A549 treated with RU486 at 1 μM for 4 hours (cell line): ENCODE results near the gene CD6. TPM values are rescaled to one million over a fixed set of nuclear protein-coding genes. Genes with fewer than 3 reads are reported as not detected.

Experiments used
- total RNA-seq: library from RNA; stranded (reverse); fragments of 200-300 nt; extraction: Qiagen RNA extraction; gene quantifications from 5 replicates; pipeline ENCODE4 v1.2.3, GENCODE V29; 2022; ENCODE audit warnings: low read depth

CD6 gene, protein sequence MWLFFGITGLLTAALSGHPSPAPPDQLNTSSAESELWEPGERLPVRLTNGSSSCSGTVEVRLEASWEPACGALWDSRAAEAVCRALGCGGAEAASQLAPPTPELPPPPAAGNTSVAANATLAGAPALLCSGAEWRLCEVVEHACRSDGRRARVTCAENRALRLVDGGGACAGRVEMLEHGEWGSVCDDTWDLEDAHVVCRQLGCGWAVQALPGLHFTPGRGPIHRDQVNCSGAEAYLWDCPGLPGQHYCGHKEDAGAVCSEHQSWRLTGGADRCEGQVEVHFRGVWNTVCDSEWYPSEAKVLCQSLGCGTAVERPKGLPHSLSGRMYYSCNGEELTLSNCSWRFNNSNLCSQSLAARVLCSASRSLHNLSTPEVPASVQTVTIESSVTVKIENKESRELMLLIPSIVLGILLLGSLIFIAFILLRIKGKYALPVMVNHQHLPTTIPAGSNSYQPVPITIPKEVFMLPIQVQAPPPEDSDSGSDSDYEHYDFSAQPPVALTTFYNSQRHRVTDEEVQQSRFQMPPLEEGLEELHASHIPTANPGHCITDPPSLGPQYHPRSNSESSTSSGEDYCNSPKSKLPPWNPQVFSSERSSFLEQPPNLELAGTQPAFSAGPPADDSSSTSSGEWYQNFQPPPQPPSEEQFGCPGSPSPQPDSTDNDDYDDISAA
- 0.08 to 0.18 TPM (median 0.13 TPM) in 3 of 5 replicates, not detected in the others for total RNA-seq

GRCh38 chr11:60971520-60971919 lies at the start of gene CD6:
CD6 (plus strand) TSS chr11:60971680; CDS start chr11:60971866, 186 bp downstream.

DNA sequence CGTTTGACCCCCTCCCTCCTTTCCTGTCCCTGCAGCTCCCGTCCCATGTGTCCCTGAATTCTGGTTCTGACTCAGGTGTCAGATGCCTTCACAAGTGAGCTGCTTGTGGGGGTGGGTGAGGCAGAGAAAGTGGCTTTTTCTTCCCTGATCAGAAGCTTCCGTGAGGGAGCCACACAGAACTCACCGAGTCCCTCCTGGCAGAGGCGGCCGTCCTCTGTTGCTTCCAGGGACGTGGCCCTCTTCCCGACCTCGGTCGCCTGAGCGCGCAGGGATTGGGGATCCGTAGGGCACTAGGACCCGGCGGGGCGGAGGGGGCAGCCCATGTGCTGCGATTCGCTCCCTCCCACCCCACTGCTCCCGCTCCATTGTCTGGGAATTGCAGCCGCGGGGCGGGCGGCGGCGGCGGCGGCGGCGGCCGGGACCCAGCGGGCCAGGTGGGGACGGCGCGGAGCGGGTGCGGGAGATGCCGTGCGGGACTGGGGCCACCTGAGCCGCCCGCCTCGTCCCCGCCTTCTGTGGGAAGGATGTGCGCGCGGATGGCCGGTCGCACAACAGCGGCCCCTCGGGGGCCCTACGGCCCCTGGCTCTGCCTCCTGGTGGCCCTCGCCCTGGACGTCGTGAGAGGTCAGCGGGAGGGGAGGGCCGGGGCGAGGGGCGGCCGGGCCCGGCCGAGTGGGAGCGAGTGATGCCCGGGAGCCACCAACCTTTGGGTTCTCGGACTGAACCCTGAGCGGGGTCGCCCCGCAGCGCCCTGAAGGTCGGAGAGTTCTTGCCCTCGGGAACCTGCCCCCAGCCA lies 47.2 kb upstream of the CD6 start, which contains the start of gene TMEM132A:
Gene TMEM132A (plus strand): TSS at position 351 of the 796 bp plus-strand sequence. CDS start 174 bp downstream, at position 525.

GRCh38 chr11:60951904-60952741 lies 19.4 kb upstream of the CD6 start, which contains the start of gene SLC15A3:
SLC15A3 (minus strand) TSS chr11:60952176; CDS start chr11:60951551, 625 bp downstream.

Other genes starting within 250 kb of the CD6 start
- not detected in 5 replicates for gene MS4A18, start 247.0 kb upstream of the CD6 start, total RNA-seq
- not detected in 5 replicates for gene MS4A15, start 214.8 kb upstream of the CD6 start, total RNA-seq
- not detected in 5 replicates for gene MS4A10, start 186.3 kb upstream of the CD6 start, total RNA-seq
- gene CCDC86, start 129.6 kb upstream of the CD6 start, total RNA-seq = 84.9 to 115 TPM (median 101 TPM) in 5 replicates
- gene PTGDR2, start 115.7 kb upstream of the CD6 start, total RNA-seq = 0.05 to 0.06 TPM (median 0.06 TPM) in 3 of 5 replicates, not detected in the others
- 0.15 to 0.58 TPM (median 0.21 TPM) in 4 of 5 replicates, not detected in the other for gene ZP1, start 104.1 kb upstream of the CD6 start, total RNA-seq
- gene PRPF19, start 65.1 kb upstream of the CD6 start, total RNA-seq = 159 to 198 TPM (median 187 TPM) in 5 replicates
- 93.9 to 131 TPM (median 121 TPM) in 5 replicates for gene TMEM109, start 57.5 kb upstream of the CD6 start, total RNA-seq
- gene TMEM132A, start 47.2 kb upstream of the CD6 start, total RNA-seq = 103 to 179 TPM (median 165 TPM) in 5 replicates
- not detected in 5 replicates for gene SLC15A3, start 19.5 kb upstream of the CD6 start, total RNA-seq
- gene CD5, start 130.8 kb downstream of the CD6 start, total RNA-seq = 0.02 TPM in 1 of 5 replicates, not detected in the others
- gene VPS37C, start 189.7 kb downstream of the CD6 start, total RNA-seq = 16.1 to 20.5 TPM (median 18.6 TPM) in 5 replicates
- gene PGA3, start 231.8 kb downstream of the CD6 start, total RNA-seq = not detected in 5 replicates